Measurements from ENCODE around the gene DLGAP1. TPM values are rescaled to one million over a fixed set of nuclear protein-coding genes. Genes with fewer than 3 reads are reported as not detected.
A peak's percentile ranks its signal among the peaks of the same experiment; 100 is the strongest.

DLGAP1 gene
- total RNA-seq, 6 experiments from 2014 or later, result 0.09 to 0.31 (median 0.18) TPM; not detected in 2

DNA sequence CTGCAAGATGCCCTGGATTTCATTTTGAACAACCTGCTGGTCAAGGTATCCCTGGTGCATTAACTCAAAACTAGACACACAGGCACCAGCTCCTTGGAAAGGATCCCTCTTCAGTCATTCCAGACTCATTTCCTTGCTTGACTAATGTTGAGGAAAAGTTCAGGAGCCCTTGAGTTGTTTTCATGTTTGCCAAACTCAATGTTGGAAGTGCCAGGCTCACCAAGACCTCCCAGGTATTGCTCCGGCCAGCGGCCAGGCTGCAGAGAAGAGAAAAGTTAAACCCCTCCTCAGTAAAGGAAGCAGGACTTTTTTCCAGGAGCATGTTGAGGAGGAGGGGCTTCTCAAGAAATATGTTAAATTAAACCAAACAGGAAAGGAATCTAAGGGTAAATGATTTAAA, 962.4 kb downstream of the DLGAP1 start:
- Histone ChIP-seq H3K27ac (no peak overlapping the region), H3K4me1 (peaks cover 0 to 13% (median 3%) of the 10 kb centered on the region in 4 donors), H3K9me3 (no peaks in the 10 kb centered on the region), H3K36me3 (no peaks in the 10 kb centered on the region), H3K4me3 (no peak overlapping the region), H3K27me3 (no peaks in the 10 kb centered on the region)
- WGBS (ENCODE audit: insufficient coverage, low coverage, low lambda C conversion rate, missing lambda C conversion rate), result 83% methylated on average over 1 of the region's 2 CpGs
- TF ChIP-seq POLR2A (IDR thresholded peaks at IDR 0.05), result no peak
- TF ChIP-seq, protein P1, sequence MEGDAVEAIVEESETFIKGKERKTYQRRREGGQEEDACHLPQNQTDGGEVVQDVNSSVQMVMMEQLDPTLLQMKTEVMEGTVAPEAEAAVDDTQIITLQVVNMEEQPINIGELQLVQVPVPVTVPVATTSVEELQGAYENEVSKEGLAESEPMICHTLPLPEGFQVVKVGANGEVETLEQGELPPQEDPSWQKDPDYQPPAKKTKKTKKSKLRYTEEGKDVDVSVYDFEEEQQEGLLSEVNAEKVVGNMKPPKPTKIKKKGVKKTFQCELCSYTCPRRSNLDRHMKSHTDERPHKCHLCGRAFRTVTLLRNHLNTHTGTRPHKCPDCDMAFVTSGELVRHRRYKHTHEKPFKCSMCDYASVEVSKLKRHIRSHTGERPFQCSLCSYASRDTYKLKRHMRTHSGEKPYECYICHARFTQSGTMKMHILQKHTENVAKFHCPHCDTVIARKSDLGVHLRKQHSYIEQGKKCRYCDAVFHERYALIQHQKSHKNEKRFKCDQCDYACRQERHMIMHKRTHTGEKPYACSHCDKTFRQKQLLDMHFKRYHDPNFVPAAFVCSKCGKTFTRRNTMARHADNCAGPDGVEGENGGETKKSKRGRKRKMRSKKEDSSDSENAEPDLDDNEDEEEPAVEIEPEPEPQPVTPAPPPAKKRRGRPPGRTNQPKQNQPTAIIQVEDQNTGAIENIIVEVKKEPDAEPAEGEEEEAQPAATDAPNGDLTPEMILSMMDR (IDR thresholded peaks at IDR 0.05), result no peak
- DNase-seq (no peak), ATAC-seq (no peak)
- intact Hi-C loops (cut with DNase I), result no loop called here

DNA sequence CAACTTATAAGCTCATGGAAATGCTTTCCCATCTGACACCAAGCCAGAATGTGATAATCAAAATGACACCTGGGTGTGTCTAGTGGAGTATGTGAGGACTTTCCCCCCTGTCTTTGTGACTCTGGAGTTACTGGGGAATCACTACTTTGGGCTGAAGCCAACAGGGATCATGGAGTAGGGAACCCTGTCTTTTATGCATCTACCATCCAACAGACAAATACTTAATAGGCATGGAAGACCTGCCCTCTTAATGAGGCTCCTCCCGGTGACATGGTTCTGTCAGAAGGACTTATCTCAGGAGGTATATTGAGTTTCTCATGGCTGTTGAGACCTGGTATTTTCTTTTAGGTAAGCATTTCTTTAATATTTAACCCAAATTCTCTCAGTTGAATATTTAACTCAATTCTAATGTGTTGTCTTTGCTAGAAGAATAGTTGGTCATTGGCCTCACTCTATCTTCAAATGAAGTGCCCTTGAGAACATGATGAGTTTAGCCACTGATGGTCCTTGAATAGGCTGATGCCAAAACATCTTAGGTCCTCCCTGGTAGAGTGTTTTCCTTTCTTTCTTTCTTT, 963.0 kb downstream of the DLGAP1 start:
- DNase-seq (no peak), ATAC-seq (peak in 3 of 4 donors; percentile 45 to 50 (median 48))
- H3K27me3 ChIP-seq, result no peaks in the 10 kb centered on the region
- no peak overlapping the region for H3K4me3 ChIP-seq
- H3K27ac ChIP-seq, result no peak overlapping the region
- no peaks in the 10 kb centered on the region for H3K9me3 ChIP-seq
- no peak for TF ChIP-seq POLR2A (IDR thresholded peaks at IDR 0.05)
- TF ChIP-seq, protein P1 (IDR thresholded peaks at IDR 0.05), result no peak
- intact Hi-C loops (cut with DNase I), result no loop called here
- 50% methylated on average over 1 of the region's 1 CpG for WGBS (ENCODE audit: insufficient coverage, low coverage, low lambda C conversion rate, missing lambda C conversion rate)
- H3K36me3 ChIP-seq, result no peaks in the 10 kb centered on the region
- H3K4me1 ChIP-seq, result peaks cover 0 to 13% (median 3%) of the 10 kb centered on the region in 4 donors

DNA sequence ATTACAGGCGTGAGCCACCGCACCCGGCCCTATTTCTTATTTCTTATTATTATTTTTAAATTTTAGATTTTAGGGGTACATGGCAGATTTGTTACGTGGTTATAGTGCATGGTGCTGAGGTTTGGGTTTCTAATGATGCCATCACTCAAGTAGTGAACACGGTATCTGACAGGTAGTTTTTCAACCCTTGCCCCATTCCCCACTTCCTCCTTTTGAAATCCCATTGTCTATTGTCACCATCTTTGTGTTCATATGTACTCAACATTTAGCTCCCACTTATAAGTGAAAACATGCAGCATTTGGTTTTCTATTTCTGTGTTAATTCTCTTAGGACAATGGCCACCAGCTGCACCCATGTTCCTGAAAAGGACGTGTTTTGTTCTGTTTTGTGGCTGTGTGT, 965.6 kb downstream of the DLGAP1 start:
- H3K36me3 ChIP-seq, result no peaks in the 10 kb centered on the region
- DNase-seq, result no peak
- intact Hi-C loops (cut with DNase I), result no loop called here
- TF ChIP-seq POLR2A (IDR thresholded peaks at IDR 0.05), result no peak
- TF ChIP-seq, protein P1 (IDR thresholded peaks at IDR 0.05), result no peak
- H3K27me3 ChIP-seq, result no peaks in the 10 kb centered on the region
- no peak overlapping the region for H3K27ac ChIP-seq
- 89% methylated on average over 4 of the region's 6 CpGs for WGBS (ENCODE audit: insufficient coverage, low coverage, low lambda C conversion rate, missing lambda C conversion rate)
- H3K4me1 ChIP-seq, result peaks cover 0 to 13% (median 3%) of the 10 kb centered on the region in 4 donors
- ATAC-seq, result no peak
- H3K9me3 ChIP-seq, result no peaks in the 10 kb centered on the region
- H3K4me3 ChIP-seq, result no peak overlapping the region

DNA sequence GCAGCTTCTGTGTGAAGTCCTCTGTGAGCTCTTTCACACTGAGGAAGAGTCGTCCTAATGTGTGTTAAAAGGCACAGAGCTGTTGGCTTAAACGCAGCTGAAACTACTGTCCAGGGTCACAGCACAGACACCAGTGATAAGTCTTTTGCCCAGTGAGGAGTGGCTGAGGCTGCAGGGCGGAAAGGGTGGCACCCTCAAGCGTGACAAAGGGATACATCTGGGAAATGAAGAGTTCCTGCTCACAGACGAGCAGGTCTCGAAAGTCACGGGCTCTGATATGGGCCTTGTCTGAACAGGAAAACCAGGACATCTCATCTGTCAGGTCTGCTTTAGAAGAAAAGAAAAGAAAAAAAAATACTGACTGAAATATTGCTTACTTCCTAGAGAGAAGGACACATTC, 968.6 kb downstream of the DLGAP1 start:
- TF ChIP-seq POLR2A (IDR thresholded peaks at IDR 0.05), result no peak
- TF ChIP-seq, protein P1 (IDR thresholded peaks at IDR 0.05), result no peak
- ATAC-seq (peak; percentile 56 to 87 (median 84)), DNase-seq (peak in 1 of 3 donors; percentile 22)
- H3K9me3 ChIP-seq, result no peaks in the 10 kb centered on the region
- WGBS (ENCODE audit: insufficient coverage, low coverage, low lambda C conversion rate, missing lambda C conversion rate), result 71% methylated on average over 7 of the region's 7 CpGs
- H3K36me3 ChIP-seq, result no peaks in the 10 kb centered on the region
- H3K4me1 ChIP-seq, result no peaks in the 10 kb centered on the region
- H3K27ac ChIP-seq, result no peak overlapping the region
- no peaks in the 10 kb centered on the region for H3K27me3 ChIP-seq
- no peak overlapping the region for H3K4me3 ChIP-seq
- intact Hi-C loops (cut with DNase I), result no loop called here

All from right lobe of liver (tissue), 6 donors.